Transverse colon (tissue), 4 donors: Measurements from ENCODE around the gene SCAMP3. TPM values are rescaled to one million over a fixed set of nuclear protein-coding genes. Genes with fewer than 3 reads are reported as not detected.

Experiments
- DNase-seq: peaks from one replicate; pipeline ENCODE4 v3.0.0-alpha.2; 2019
- H3K27ac ChIP-seq, 4 donors: fragments of 200-600 bp; sonication (generic); 2 replicates each; pipeline ENCODE4 v1.5.1; 2016 to 2018; ENCODE audit warnings: inconsistent platforms in 4 of 4
- H3K27me3 ChIP-seq: fragments of 200-600 bp; sonication (generic); 2 replicates; pipeline ENCODE4 v1.5.1; 2017; ENCODE audit warnings: inconsistent platforms
- H3K36me3 ChIP-seq, 4 donors: fragments of 200-600 bp; sonication (generic); 2 replicates each; pipeline ENCODE4 v1.5.1; 2017 to 2019; ENCODE audit warnings: inconsistent platforms in 4 of 4
- H3K4me1 ChIP-seq, 4 donors: fragments of 200-600 bp; sonication (generic); 2 replicates each; pipeline ENCODE4 v1.5.1; 2017 to 2020; ENCODE audit warnings: inconsistent platforms in 4 of 4
- H3K4me3 ChIP-seq, 4 donors: fragments of 200-600 bp; sonication (generic); 1 replicate in 1 of 4; 2 replicates in 3 of 4; pipeline versions ENCODE4 v1.5.1 to v1.6.1; 2017 to 2019; ENCODE audit warnings: inconsistent platforms in 4 of 4
- H3K9me3 ChIP-seq, 2 donors: fragments of 200-600 bp; sonication (generic); 2 replicates each; pipeline ENCODE4 v1.5.1; 2017 to 2019; ENCODE audit warnings: inconsistent platforms in 2 of 2
- EP300 ChIP-seq: sonication (generic); formaldehyde crosslinking; IDR thresholded peaks from one replicate; pipeline ENCODE4 v1.6.1; 2017; ENCODE audit warnings: antibody characterized with exemption, low read depth
- POLR2A ChIP-seq: fragments of 450-650 bp; IDR thresholded peaks from one replicate; pipeline ENCODE4 v1.6.1; 2016; ENCODE audit warnings: antibody characterized with exemption, mild to moderate bottlenecking, moderate library complexity
- POLR2AphosphoS5 ChIP-seq, 3 donors: sonication (generic); formaldehyde crosslinking; IDR thresholded peaks; one replicate each; pipeline ENCODE4 v1.6.1; 2016; ENCODE audit warnings: antibody characterized with exemption in 3 of 3
- WGBS, 2 donors: methylation state at CpG; one replicate each; pipeline ENCODE4 v1.1.5; 2018; ENCODE audit warnings: low coverage in 1 of 2; 5-methylcytosine and 5-hydroxymethylcytosine counted together
- in situ Hi-C, 4 donors: fragments of 200-750 bp; cut with MboI; loops; one replicate each; pipeline versions ENCODE4 v1.15.0 to v1.15.1; 2017; ENCODE audit warnings: low sequenced_read_pairs in 3 of 4, low pct_ligation_motif_present in 1 of 4, low pct_unique_long_range_greater_than_20kb in 1 of 4
- intact Hi-C: fragments of 100-400 bp; cut with DNase I; formaldehyde crosslinking; loops from one replicate; pipeline ENCODE4 v1.15.1; 2023; ENCODE audit warnings: low total_unique reads
- total RNA-seq, 4 donors: library from RNA; depleted of rRNA; stranded (reverse); fragments of >200 nt; gene quantifications; one replicate each; pipeline ENCODE4 v1.1.0, GENCODE V29; 2016
- TF ChIP-seq, protein P1 (sequence below), 5 experiments: fragments of 200-600 bp in 3 of 5; fragments of 450-650 bp in 2 of 5; sonication (generic) in 3 of 5; IDR thresholded peaks; 1 replicate in 2 of 5; 2 replicates in 3 of 5; pipeline ENCODE4 v1.5.1; 2016 to 2017; ENCODE audit warnings: antibody characterized with exemption in 5 of 5, inconsistent platforms in 3 of 5, mild to moderate bottlenecking in 2 of 5, moderate library complexity in 1 of 5

SCAMP3 gene
- total RNA-seq, 4 donors from 2014 or later: 7.8 to 61.3 (median 35.2) TPM

DNA sequence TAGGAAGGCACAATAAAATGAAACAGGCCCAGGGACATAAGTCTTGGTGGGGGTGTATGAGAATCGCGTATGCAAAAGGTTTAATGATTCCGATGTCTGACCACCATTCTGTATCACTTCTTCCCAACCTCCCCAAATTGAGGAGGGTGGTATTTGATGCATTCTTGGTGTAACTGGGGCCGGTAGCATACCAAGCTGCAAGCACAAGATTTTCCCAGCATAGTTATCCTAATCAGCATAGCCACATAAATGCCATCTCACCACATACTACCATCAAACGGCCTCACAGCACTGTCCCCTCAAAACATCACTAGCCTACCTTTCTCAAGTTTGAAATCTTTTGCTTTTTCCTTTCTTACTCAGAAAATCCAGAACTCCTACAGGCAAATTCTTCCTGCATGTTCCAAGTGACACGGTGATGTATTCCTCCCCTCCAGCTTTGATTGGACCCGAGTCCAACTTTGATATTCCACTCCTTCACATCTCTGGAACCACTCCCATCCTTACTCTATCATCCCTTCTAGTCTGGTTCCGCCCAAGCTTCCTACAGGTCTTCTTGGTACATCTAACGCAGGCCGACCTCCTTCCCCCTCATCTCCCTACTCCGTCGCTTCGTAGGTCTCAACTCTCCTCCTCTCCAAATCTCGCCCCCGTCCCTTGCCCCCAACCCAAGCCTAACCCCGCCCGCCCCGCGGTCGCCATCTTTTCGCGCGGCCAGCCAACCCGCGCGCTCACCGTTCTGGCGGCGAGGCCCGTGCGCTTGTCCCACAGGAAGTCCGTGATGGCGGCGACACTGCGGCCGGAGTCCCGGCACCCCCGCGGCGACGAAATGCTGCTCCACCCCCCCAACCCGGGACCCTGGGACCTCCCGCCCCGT lies 10.5 kb upstream of the SCAMP3 start:
- peaks cover 9 to 30% (median 21%) of the 10 kb centered on the region in 4 donors for H3K4me1 ChIP-seq
- TF ChIP-seq, protein P1, sequence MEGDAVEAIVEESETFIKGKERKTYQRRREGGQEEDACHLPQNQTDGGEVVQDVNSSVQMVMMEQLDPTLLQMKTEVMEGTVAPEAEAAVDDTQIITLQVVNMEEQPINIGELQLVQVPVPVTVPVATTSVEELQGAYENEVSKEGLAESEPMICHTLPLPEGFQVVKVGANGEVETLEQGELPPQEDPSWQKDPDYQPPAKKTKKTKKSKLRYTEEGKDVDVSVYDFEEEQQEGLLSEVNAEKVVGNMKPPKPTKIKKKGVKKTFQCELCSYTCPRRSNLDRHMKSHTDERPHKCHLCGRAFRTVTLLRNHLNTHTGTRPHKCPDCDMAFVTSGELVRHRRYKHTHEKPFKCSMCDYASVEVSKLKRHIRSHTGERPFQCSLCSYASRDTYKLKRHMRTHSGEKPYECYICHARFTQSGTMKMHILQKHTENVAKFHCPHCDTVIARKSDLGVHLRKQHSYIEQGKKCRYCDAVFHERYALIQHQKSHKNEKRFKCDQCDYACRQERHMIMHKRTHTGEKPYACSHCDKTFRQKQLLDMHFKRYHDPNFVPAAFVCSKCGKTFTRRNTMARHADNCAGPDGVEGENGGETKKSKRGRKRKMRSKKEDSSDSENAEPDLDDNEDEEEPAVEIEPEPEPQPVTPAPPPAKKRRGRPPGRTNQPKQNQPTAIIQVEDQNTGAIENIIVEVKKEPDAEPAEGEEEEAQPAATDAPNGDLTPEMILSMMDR (IDR thresholded peaks at IDR 0.05): no peak
- peak in 1 of 3 donors; percentile 30 for TF ChIP-seq POLR2AphosphoS5 (IDR thresholded peaks at IDR 0.05)
- intact Hi-C loops: no loop called here
- peaks cover 0 to 28% (median 17%) of the 10 kb centered on the region in 4 donors for H3K36me3 ChIP-seq
- H3K9me3 ChIP-seq: no peaks in the 10 kb centered on the region
- no peak for DNase-seq
- in situ Hi-C loops: loop anchor here in 3 of 4 donors (10.0 to 25.0 kb wide), 2 partner anchors 52 to 315 kb away; partner anchors contain the start of gene RUSC1 (in 2 of the 3)
- no peaks in the 10 kb centered on the region for H3K27me3 ChIP-seq
- H3K4me3 ChIP-seq: peak overlapping the region; percentile 72 to 95 (median 92)
- 5 to 12% methylated on average over 5 to 28 of the region's 44 CpGs for WGBS, 2 donors
- peak overlapping the region; percentile 97 to 99 (median 98) for H3K27ac ChIP-seq

DNA sequence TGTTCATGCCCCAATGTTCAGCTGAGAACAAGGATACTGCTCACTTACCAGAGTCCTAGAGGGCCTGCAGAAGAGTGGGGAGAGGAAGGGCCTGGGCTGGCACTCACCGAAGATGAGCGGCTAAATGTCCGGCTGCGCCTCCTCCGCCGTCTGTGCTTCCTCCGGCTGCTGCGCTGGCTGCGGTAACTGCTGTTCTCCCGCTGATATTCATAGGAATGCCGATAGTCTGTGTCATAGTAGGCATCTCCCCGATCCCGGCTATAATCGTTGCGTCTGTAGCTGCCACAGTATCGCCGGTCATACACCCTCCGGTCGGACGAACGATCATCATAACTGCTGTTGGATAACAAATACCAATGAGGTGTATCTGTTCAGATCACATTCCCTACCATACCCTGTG lies 7.2 kb upstream of the SCAMP3 start:
- peaks cover 4 to 23% (median 17%) of the 10 kb centered on the region in 4 donors for H3K4me1 ChIP-seq
- WGBS, 2 donors: 96 to 100% methylated on average over 10 to 21 of the region's 21 CpGs
- intact Hi-C loops (no loop called here), in situ Hi-C loops (loop anchor here in 2 of 4 donors (10.0 to 25.0 kb wide), 2 partner anchors 55 to 318 kb away; partner anchors contain the start of gene RUSC1 (in 1 of the 2))
- H3K36me3 ChIP-seq: peaks cover 0 to 59% (median 29%) of the 10 kb centered on the region in 4 donors
- no peak for TF ChIP-seq POLR2A
- TF ChIP-seq EP300: no peak
- TF ChIP-seq, protein P1 (IDR thresholded peaks at IDR 0.05): no peak
- TF ChIP-seq POLR2AphosphoS5 (IDR thresholded peaks at IDR 0.05): no peak
- no peak overlapping the region for H3K27ac ChIP-seq
- DNase-seq: no peak
- no peaks in the 10 kb centered on the region for H3K27me3 ChIP-seq
- H3K9me3 ChIP-seq: no peaks in the 10 kb centered on the region
- no peak overlapping the region for H3K4me3 ChIP-seq

DNA sequence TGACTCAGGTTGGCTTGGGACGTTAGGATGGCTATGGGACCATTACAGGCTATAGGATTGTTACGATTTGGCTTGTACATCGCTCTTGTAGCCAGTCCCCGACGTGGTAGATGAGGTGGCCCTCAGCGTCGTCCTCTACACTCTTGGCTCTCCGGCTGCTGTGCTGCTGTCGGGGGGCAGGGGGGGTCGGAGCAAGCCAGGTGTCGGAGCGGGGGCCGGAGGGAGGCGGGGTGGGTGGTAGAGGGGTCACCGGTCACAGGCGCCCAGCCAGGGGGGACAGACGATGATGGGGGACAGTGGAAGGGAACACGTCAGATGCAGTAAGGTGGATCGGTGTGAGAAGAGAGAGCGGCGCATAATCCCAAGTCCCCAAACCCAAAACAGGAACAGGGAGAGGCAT lies 6.5 kb upstream of the SCAMP3 start:
- no peak overlapping the region for H3K4me3 ChIP-seq
- H3K27me3 ChIP-seq: no peaks in the 10 kb centered on the region
- H3K4me1 ChIP-seq: peaks cover 4 to 19% (median 13%) of the 10 kb centered on the region in 4 donors
- 91% methylated on average over 21 of the region's 21 CpGs; no CpG with 5 or more reads in 1 of the 2 donors for WGBS, 2 donors
- in situ Hi-C loops: loop anchor here in 2 of 4 donors (10.0 to 25.0 kb wide), 2 partner anchors 56 to 319 kb away; partner anchors contain the start of gene RUSC1 (in 1 of the 2)
- H3K9me3 ChIP-seq: no peaks in the 10 kb centered on the region
- no peak for DNase-seq
- TF ChIP-seq, protein P1 (IDR thresholded peaks at IDR 0.05): no peak
- TF ChIP-seq POLR2A: no peak
- no peak for TF ChIP-seq EP300
- TF ChIP-seq POLR2AphosphoS5 (IDR thresholded peaks at IDR 0.05): no peak
- peaks cover 0 to 63% (median 36%) of the 10 kb centered on the region in 4 donors for H3K36me3 ChIP-seq
- intact Hi-C loops: no loop called here
- H3K27ac ChIP-seq: no peak overlapping the region

DNA sequence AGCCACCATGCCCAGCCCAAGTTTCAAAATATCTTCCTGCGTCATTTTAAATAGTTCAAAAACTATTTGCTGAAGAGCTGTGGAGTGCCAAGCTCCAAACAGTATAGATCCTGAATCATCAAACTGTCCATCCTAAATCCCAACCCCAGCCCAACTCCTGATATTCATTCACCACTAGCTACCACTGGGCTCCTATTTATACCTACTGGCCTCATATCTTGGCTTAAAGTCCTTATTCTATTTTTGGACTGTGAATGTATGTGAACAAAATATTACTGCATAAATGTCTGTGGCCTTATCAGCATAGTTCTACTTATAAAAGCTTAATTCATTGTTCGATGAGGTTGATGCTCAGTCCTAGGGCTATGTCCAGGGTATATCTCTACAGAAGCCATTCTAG lies 5.2 kb upstream of the SCAMP3 start:
- Histone ChIP-seq H3K27ac (no peak overlapping the region), H3K27me3 (no peaks in the 10 kb centered on the region), H3K36me3 (peaks cover 0 to 63% (median 37%) of the 10 kb centered on the region in 4 donors), H3K9me3 (no peaks in the 10 kb centered on the region), H3K4me3 (no peak overlapping the region), H3K4me1 (peaks cover 7 to 19% (median 10%) of the 10 kb centered on the region in 4 donors)
- DNase-seq: no peak
- in situ Hi-C loops: loop anchor here in 2 of 4 donors (10.0 to 25.0 kb wide), 2 partner anchors 57 to 320 kb away; partner anchors contain the start of gene RUSC1 (in 1 of the 2)
- TF ChIP-seq, protein P1 (IDR thresholded peaks at IDR 0.05): no peak
- TF ChIP-seq POLR2A: no peak
- no peak for TF ChIP-seq EP300
- TF ChIP-seq POLR2AphosphoS5 (IDR thresholded peaks at IDR 0.05): no peak
- intact Hi-C loops: no loop called here
- WGBS, 2 donors: 100% methylated on average over 1 to 2 of the region's 2 CpGs
